Adrenal gland (tissue), 12 donors: Measurements from ENCODE around the gene MRC2. TPM values are rescaled to one million over a fixed set of nuclear protein-coding genes. Genes with fewer than 3 reads are reported as not detected.
"Not testable (repeated sequence)": the region's sequence is repeated elsewhere in the genome, so short reads cannot be mapped to it uniquely, and the experiment has no call there.

Experiments used
- DNase-seq, 7 donors: peaks; one replicate each; pipeline ENCODE4 v3.0.0-alpha.2; 2019 to 2020
- H3K27ac ChIP-seq, 5 donors: fragments of 200-600 bp; sonication (generic) in 4 of 5; 1 replicate in 3 of 5; 2 replicates in 2 of 5; pipeline versions ENCODE4 v1.5.1 to v1.8.0; 2016 to 2020; ENCODE audit warnings: mild to moderate bottlenecking in 1 of 5
- H3K27me3 ChIP-seq: fragments of 200-600 bp; 2 replicates; pipeline ENCODE4 v1.8.0; 2021
- H3K36me3 ChIP-seq, 2 donors: fragments of 200-600 bp; replicated peaks in 1 of 2; 1 replicate in 1 of 2; 2 replicates in 1 of 2; pipeline versions ENCODE4 v1.5.1 to v1.8.0; 2018 to 2022
- H3K4me1 ChIP-seq, 2 donors: fragments of 200-600 bp; replicated peaks in 1 of 2; 1 replicate in 1 of 2; 2 replicates in 1 of 2; pipeline versions ENCODE4 v1.5.1 to v1.8.0; 2018 to 2021
- H3K4me3 ChIP-seq, 4 donors: fragments of 200-600 bp; sonication (generic) in 3 of 4; one replicate each; pipeline ENCODE4 v1.5.1; 2016 to 2018
- H3K9me3 ChIP-seq, 3 donors: fragments of 200-600 bp; sonication (generic) in 1 of 3; replicated peaks in 1 of 3; 1 replicate in 2 of 3; 2 replicates in 1 of 3; pipeline versions ENCODE4 v1.5.1 to v1.8.0; 2016 to 2021
- CTCF ChIP-seq, 6 experiments: fragments of 450-650 bp in 4 of 6; fragments of 200-600 bp in 2 of 6; sonication (generic) in 1 of 6; IDR thresholded peaks; 1 replicate in 5 of 6; 2 replicates in 1 of 6; pipeline versions ENCODE4 v1.5.1 to v1.8.0; 2016 to 2021; ENCODE audit warnings: antibody characterized with exemption in 6 of 6, mild to moderate bottlenecking in 2 of 6, moderate library complexity in 1 of 6
- POLR2A ChIP-seq, 2 donors: fragments of 450-650 bp; IDR thresholded peaks; one replicate each; pipeline ENCODE4 v1.6.1; 2017; ENCODE audit warnings: antibody characterized with exemption in 2 of 2, mild to moderate bottlenecking in 2 of 2, moderate library complexity in 1 of 2
- WGBS, 4 donors: extraction: QIAGEN DNeasy Blood & Tissue Kit in 2 of 4; methylation state at CpG; one replicate each; pipeline versions ENCODE4 v1.1.5 to v1.1.7; 2013 to 2017; 5-methylcytosine and 5-hydroxymethylcytosine counted together
- intact Hi-C, 2 donors: fragments of 100-400 bp; cut with DNase I; formaldehyde crosslinking; loops; one replicate each; pipeline versions ENCODE4 v1.14.1 to v1.15.0; 2022 to 2023
- polyA plus RNA-seq, 3 donors: library from polyadenylated mRNA; stranded (reverse); fragments of 200-250 nt in 2 of 3; fragments of 350-450 nt in 1 of 3; fragmentation: Illumina TruSeq in 1 of 3; extraction: RNeasy Lipid Tissue Mini Kit (QIAGEN cat#74804) in 1 of 3; gene quantifications; one replicate each; pipeline ENCODE4 v1.2.3, GENCODE V29; 2013 to 2014
- total RNA-seq, 9 donors: library from RNA; depleted of rRNA in 4 of 9; stranded (reverse); fragments of >200 nt in 4 of 9; fragments of 120-200 nt in 1 of 9; fragmentation: NEBNext Ultra II Directional in 1 of 9; extraction: Animal tissue kit (Norgen Biotek cat#: 25700) in 1 of 9; gene quantifications; one replicate each; pipeline versions ENCODE4 v1.1.0 to v1.2.4, GENCODE V29; 2013 to 2023
- donor health status: healthy with polysubstance abuse.
- donor health status: Bipolar disorder and iron deficiency.
- donor health status: DM: yes; HTN: yes; CAD: no.
- donor health status: DM: no; HTN: no; CAD: no.
- donor health status: DM: no; HTN: no; CAD: no.
- donor health status: DM: yes; HTN: yes; CAD: no.

Gene MRC2
- total and polyA plus RNA-seq, 12 donors = 5.2 to 68.3 (median 29.6) TPM

DNA sequence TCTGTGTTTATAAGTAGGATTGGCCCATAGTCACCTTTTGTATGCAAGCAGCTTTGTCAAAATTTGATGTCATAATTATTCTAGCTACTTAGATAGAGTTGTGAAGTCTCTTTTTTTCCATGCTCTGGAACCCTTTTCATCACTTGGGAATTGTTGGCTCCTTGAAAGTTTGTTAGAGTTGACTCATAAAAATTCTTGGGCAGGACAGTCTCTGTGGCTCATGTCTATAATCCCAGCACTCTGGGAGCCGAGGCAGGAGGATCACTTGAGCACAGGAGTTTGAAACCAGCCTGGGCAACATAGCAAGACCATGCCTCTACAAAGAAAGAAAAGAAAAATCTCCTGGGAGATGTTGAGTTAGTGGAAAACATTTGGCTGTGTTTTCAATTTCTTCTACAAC, 45.7 kb upstream of the MRC2 start:
- H3K9me3 ChIP-seq = no peaks in the 10 kb centered on the region
- DNase-seq = no peak
- no peak overlapping the region for H3K27ac ChIP-seq
- no peak overlapping the region for H3K4me3 ChIP-seq
- 83 to 91% (median 85%) methylated on average over 1 of the region's 1 CpG for WGBS, 4 donors
- no peaks in the 10 kb centered on the region for H3K27me3 ChIP-seq
- peaks cover 0 to 35% of the 10 kb centered on the region in 2 donors for H3K36me3 ChIP-seq
- TF ChIP-seq CTCF (IDR thresholded peaks at IDR 0.05) (no peak), POLR2A (IDR thresholded peaks at IDR 0.05) (no peak)
- H3K4me1 ChIP-seq = no peaks in the 10 kb centered on the region
- intact Hi-C loops = no loop called here

DNA sequence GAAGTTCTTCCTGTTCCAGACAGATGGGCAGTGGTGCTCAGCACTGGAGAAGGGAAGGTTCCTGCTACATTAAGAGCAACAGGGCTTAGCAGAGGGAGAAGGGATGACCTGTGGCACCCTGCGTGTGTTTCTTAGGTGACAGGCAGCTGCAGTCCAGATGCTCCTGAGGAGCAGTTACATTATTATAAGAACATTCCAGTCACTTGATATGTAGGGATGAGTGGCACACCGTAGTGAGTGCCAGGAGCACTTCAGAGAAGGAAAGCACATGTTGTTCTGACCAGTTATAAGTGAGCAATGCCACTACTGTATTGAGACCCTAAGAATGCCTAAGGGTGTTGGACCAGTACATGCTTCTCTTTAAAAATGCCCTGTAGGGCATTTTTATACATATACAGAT, 39.9 kb upstream of the MRC2 start:
- TF ChIP-seq POLR2A (IDR thresholded peaks at IDR 0.05) (no peak), CTCF (IDR thresholded peaks at IDR 0.05) (no peak)
- peaks cover 0 to 34% of the 10 kb centered on the region in 2 donors for H3K36me3 ChIP-seq
- intact Hi-C loops = no loop called here
- DNase-seq = no peak
- no peak overlapping the region for H3K27ac ChIP-seq
- H3K27me3 ChIP-seq = no peaks in the 10 kb centered on the region
- no peaks in the 10 kb centered on the region for H3K4me1 ChIP-seq
- WGBS, 4 donors = 79 to 90% (median 83%) methylated on average over 2 of the region's 2 CpGs
- no peak overlapping the region for H3K4me3 ChIP-seq
- H3K9me3 ChIP-seq = no peaks in the 10 kb centered on the region

DNA sequence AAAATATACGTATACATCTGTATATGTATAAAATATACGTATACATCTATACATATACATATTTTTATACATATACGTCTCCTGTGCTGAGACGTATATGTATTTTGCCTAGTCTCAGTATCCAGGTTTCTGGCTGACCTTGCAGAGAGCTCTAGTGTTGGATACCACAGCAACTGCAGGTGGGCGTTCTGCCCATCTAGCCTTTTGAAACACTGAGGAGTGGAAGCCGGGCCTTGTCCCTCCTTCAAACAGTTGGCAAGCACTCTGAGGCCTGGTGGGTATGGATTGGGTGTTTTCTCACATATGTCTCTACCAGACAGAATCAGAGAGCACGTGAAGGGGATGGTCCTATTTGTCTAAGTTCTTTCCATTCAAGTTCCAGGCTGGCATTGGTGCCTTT, 39.4 kb upstream of the MRC2 start:
- DNase-seq = no peak
- no peak overlapping the region for H3K27ac ChIP-seq
- 81 to 88% (median 84%) methylated on average over 7 of the region's 7 CpGs for WGBS, 4 donors
- no peaks in the 10 kb centered on the region for H3K27me3 ChIP-seq
- intact Hi-C loops = no loop called here
- no peak overlapping the region for H3K4me3 ChIP-seq
- H3K36me3 ChIP-seq = peaks cover 0 to 28% of the 10 kb centered on the region in 2 donors
- H3K4me1 ChIP-seq = no peaks in the 10 kb centered on the region
- TF ChIP-seq CTCF (IDR thresholded peaks at IDR 0.05) = no peak
- TF ChIP-seq POLR2A (IDR thresholded peaks at IDR 0.05) = no peak
- no peaks in the 10 kb centered on the region for H3K9me3 ChIP-seq

GRCh38 chr17:62591333-62591732, 36.1 kb upstream of the MRC2 start:
- TF ChIP-seq CTCF (IDR thresholded peaks at IDR 0.05) (no peak), POLR2A (IDR thresholded peaks at IDR 0.05) (no peak)
- Histone ChIP-seq H3K27me3 (no peaks in the 10 kb centered on the region), H3K4me1 (no peaks in the 10 kb centered on the region), H3K36me3 (peaks cover 0 to 27% of the 10 kb centered on the region in 2 donors), H3K9me3 (no peaks in the 10 kb centered on the region), H3K27ac (no peak overlapping the region), H3K4me3 (no peak overlapping the region)
- 78 to 88% (median 85%) methylated on average over 6 of the region's 6 CpGs for WGBS, 4 donors
- intact Hi-C loops = no loop called here
- DNase-seq = no peak

DNA sequence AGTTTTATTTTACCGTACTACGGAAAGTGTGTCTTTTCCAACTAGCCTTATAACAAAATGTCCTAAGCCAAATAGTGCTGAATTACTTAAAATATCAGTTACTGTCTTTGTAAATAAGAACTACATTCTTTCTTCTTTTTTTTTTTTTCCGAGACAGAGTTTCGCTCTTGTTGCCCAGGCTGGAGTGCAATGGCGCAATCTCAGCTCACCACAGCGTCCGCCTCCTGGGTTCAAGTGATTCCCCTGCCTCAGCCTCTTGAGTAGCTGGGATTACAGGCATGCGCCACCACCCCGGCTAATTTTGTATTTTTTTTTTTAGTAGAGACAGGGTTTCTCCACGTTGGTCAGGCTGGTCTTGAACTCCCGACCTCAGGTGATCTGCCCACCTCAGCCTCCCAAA, 35.6 kb upstream of the MRC2 start:
- WGBS, 4 donors = 80 to 96% (median 86%) methylated on average over 11 of the region's 11 CpGs
- H3K4me3 ChIP-seq, H3K4me1 ChIP-seq, H3K9me3 ChIP-seq, H3K27ac ChIP-seq, intact Hi-C loops, H3K27me3 ChIP-seq, DNase-seq: not testable (repeated sequence)
- peaks cover 0 to 27% of the 10 kb centered on the region in 2 donors for H3K36me3 ChIP-seq
